NCI-H524 treated with DMSO at 0.1 percent for 48 hours (cell line): ENCODE results near the gene GMDS.
"Not testable (repeated sequence)": the region's sequence is repeated elsewhere in the genome, so short reads cannot be mapped to it uniquely, and the experiment has no call there.

Source experiments
- DNase-seq: peaks from one replicate; lab custom pipeline; 2025; lab: John Stamatoyannopoulos, UW

Gene GMDS

GRCh38 chr6:1679688-1680068, 565.7 kb downstream of the GMDS start:
- DNase-seq, result no peak

DNA sequence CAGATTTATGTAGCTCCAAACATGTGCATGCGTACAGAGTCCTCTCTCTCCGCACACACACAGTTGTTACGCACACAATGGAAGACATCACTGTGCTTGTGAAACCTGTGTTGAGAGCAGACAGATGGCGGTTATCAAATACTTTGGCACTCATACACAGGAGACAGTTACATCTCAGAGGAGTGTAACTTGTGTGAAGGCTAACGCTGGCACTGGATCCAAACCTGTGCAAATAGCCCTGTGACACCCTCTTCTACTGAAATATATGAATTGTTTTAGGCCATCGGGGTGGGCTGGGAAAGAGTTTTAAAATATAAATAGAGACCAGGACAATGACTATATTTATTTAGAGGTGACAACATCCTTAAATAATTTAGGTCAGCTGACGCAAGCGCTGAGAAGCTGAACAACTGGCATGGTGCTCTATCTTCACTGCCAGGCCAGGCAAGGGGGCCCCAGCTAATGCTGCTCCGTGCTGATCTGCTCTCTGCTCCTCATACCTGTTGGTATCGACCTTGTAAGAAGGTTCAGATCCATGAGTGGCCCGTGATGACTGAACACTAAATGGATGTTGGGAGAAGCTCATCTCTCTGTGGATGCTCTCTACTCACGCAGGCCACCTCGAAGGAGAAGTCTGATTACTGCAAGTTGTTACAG, 566.2 kb downstream of the GMDS start:
- peak; percentile 59 for DNase-seq

- DNase-seq, result no peak
Measured at GRCh38 chr6:1678201-1678600, 567.2 kb downstream of the GMDS start.

DNA sequence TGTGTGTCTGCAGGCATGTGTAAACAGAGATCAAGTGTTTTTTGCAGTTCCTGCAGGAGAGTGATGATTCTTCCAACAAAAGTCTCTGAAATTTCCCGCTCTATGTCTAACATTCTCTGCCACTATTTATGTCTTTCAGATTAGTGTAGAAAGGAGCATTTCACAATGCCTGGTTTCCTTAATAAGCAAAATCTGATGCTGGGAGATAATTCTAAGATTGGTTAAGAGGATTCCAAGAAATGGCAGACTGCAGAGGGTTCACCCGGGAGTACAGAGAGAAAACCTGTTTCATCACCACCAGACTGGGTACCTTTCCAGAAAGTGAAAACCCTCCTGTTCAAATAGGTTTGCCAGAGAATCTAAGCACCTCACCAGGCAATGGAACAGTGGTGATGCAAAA, 573.0 kb downstream of the GMDS start:
- no peak for DNase-seq

GRCh38 chr6:1670711-1671462, 574.5 kb downstream of the GMDS start:
- no peak for DNase-seq

GRCh38 chr6:1669996-1670395, 575.4 kb downstream of the GMDS start:
- DNase-seq, result no peak

GRCh38 chr6:1668456-1668855, 576.9 kb downstream of the GMDS start:
- not testable (repeated sequence) for DNase-seq

- DNase-seq, result no peak
Measured at GRCh38 chr6:1667805-1668175, 577.6 kb downstream of the GMDS start.

DNA sequence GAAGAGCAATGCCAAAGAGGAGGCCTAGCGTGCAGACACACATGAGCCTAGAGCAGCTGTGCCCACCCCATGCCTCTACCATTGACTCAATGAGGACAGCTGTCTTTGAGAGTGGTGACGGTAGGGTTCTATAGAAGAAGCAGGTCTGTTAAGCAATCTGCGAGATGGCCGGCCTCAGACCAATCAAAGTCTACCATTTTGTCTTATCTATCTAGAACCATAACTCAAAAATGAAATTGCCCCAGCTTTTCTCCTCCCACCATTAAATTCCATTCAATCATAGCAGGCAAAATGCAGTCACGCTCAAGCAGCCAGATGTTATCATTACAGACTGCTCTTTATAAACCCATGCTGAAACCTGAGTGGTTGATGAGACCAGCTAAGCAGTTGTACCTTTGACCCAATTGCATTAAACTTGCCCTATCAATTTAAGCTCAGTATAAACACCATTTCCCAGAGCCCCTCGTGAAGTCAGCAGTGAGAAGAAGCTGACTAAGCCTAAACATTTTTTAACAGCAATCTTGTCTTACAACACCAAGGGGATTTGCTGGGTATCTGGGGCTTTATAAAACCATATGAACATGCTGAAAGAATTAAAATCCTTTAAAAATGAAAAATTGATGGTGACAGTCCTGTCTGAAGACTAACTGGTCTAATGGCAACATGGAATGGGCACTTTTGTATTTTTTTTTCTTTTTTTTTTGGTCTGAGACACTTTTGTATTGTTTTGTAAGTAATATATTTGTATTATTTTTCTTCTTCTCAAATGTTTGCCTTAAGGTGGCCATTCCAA, 578.2 kb downstream of the GMDS start:
- no peak for DNase-seq

- no peak for DNase-seq
Measured at GRCh38 chr6:1665214-1665613, 580.2 kb downstream of the GMDS start.

DNA sequence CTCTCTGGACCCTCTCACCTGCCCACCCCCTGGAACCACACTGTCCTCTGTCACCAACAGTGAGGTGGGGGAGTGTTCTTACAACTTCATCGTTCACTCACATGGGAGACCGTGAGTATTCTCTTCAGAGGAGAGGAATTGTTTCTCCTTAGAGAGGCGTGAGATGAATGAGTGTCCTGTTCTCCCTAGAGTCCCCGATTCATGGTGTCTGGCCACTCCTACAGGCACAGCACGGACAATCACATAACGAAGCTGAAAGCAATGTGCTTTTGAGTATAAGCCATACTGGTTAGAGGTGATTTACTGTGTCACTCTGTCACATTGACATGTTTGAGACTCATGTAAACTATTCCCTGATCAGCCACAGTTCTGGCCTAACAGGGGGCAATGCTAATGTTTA, 581.1 kb downstream of the GMDS start:
- no peak for DNase-seq

DNA sequence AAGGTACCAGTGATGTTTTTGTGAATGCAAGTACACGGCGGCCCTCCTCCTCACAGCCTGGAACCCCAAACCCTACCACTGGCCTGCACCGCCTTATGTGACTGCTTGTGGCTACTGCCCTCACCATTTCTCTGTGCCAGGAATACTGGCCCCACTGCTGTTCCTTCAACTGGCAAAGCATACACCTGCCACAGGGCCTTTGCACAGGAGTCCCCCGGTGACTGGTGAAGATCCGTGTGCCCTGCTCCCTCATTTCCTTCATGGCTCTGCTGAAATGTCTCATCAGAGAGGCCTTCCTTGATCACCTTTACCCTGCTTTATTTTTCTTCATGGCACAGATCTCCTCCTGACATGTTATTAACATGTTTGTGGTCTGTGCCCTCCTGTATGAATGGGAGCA, 581.9 kb downstream of the GMDS start:
- no peak for DNase-seq

DNA sequence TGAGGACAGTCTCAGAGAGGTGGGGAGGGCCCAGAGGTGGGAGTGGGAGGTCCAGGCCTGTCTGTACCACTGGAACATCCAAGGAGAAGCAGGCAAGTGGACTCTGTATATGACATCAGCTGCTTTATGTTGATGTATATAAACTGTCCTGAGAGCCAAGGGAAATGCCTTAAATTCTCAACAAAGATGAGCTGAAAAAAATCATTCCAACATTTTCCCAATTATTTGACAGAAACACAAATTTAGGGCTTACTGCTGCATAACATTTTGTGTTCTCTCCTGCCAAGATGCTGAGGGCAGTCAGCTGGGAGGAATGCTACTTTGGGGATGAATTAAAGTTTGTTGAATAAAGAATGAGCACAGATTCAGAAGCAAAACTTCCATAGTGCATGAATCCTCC, 582.9 kb downstream of the GMDS start:
- DNase-seq, result no peak

DNA sequence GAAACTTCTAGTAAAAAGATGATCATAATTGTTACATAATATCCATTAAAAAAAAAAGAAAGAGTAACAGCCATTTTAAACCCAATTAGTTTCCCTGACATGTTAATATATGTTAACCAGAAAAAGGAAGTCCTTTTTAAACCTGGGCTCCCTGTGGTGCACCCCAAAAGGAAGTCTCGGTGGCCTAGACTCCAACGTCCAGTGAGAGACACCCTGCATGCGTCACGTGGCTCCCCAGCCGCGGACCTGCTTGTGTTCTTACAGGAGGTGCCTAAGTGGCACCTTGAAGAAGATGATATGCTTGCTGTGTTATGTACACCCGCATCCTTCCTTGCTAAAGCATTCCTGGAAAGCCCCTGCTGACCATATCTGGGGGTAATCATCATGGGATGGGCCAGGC, 585.6 kb downstream of the GMDS start:
- no peak for DNase-seq

DNA sequence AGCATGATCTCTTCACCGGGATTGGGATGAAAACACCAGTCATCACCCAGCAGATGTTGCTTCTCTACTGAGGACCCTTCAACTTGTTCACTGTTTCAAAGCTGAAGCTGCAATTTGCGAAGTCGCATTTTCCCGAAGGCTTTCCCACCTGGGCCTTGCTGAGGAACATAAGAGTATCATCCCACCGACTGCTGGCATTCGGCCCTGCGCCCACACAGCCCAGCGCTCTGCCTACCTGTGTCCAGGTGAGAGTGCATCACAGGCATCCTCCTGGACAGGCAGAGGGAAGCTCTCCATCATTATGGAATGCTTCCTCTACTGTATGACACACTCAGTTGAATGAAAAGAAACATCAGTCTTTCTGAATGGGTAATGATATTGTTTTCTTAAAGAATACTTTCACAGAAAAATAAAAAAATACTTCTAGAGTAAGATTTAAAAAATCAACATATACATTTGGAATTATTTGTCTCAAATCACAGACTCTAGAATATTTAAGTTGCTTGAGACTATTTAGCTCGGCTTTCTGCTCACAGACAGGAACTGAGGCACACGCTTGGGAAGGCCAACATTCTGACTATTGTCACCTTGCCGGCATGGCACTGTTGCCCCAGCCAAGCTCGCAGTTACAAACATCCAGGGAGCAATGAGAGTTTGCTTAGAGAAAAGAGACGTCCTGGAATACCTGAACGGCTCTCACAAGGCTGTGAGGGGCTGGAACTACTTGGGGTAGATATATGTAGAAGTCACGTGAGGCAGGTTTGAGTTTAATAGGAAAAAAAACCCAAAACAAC, 587.0 kb downstream of the GMDS start:
- DNase-seq, result no peak

GRCh38 chr6:1657771-1658165, 587.6 kb downstream of the GMDS start:
- no peak for DNase-seq

GRCh38 chr6:1657116-1657770, 588.2 kb downstream of the GMDS start:
- no peak for DNase-seq

GRCh38 chr6:1654054-1654453, 591.4 kb downstream of the GMDS start:
- no peak for DNase-seq

- DNase-seq, result no peak
Measured at GRCh38 chr6:1652842-1653241, 592.6 kb downstream of the GMDS start.

DNA sequence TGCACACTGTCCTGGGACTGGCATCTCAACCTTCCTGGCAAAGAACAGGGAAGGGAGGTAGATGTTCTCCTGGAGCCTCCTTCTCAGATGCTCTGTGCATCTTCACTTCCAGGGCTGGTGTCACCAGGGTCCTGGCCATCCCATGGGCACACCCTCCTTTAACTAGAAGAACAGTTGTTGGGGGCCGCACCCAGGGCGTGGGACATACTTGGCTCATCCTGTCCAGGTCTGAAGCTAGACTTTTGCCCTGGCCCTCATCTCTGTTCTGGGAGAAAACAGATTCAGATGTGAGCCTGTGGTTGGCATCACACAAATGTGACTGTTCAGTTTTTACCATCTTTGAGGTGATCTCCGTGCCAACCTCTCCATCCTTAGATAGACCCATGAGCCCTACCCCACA, 594.0 kb downstream of the GMDS start:
- no peak for DNase-seq

- DNase-seq, result no peak
Measured at GRCh38 chr6:1645466-1646185, 599.8 kb downstream of the GMDS start.
